ENCODE results near the gene RTL10.

Gene RTL10

GRCh38 chr22:19819911-19820879 lies 34.5 kb downstream of the RTL10 start:
- no peaks in the 10 kb centered on the region for H3K27me3 Mint-ChIP-seq
- ATAC-seq (replicated peaks) (no peak), DNase-seq (no peak)
- peak overlapping the region in 1 of 2 donors; percentile 26 for H3K27ac Mint-ChIP-seq
- peaks cover 4 to 5% of the 10 kb centered on the region in 2 donors for H3K4me1 Mint-ChIP-seq (ENCODE audit: low read depth in 2 of 2)
- H3K9me3 Mint-ChIP-seq, result no peaks in the 10 kb centered on the region
- H3K4me3 Mint-ChIP-seq, result no peak overlapping the region
- H3K36me3 Mint-ChIP-seq (ENCODE audit: insufficient read depth), result no peaks in the 10 kb centered on the region

- H3K4me1 Mint-ChIP-seq (ENCODE audit: low read depth in 2 of 2), result peaks cover 4 to 5% of the 10 kb centered on the region in 2 donors
- ATAC-seq (replicated peaks) (no peak), DNase-seq (no peak)
- no peaks in the 10 kb centered on the region for H3K36me3 Mint-ChIP-seq (ENCODE audit: insufficient read depth)
- H3K27ac Mint-ChIP-seq, result peak overlapping the region in 1 of 2 donors; percentile 26
- H3K27me3 Mint-ChIP-seq, result no peaks in the 10 kb centered on the region
- H3K9me3 Mint-ChIP-seq, result no peaks in the 10 kb centered on the region
- no peak overlapping the region for H3K4me3 Mint-ChIP-seq
Observed at GRCh38 chr22:19819208-19819910, 35.3 kb downstream of the RTL10 start.

DNA sequence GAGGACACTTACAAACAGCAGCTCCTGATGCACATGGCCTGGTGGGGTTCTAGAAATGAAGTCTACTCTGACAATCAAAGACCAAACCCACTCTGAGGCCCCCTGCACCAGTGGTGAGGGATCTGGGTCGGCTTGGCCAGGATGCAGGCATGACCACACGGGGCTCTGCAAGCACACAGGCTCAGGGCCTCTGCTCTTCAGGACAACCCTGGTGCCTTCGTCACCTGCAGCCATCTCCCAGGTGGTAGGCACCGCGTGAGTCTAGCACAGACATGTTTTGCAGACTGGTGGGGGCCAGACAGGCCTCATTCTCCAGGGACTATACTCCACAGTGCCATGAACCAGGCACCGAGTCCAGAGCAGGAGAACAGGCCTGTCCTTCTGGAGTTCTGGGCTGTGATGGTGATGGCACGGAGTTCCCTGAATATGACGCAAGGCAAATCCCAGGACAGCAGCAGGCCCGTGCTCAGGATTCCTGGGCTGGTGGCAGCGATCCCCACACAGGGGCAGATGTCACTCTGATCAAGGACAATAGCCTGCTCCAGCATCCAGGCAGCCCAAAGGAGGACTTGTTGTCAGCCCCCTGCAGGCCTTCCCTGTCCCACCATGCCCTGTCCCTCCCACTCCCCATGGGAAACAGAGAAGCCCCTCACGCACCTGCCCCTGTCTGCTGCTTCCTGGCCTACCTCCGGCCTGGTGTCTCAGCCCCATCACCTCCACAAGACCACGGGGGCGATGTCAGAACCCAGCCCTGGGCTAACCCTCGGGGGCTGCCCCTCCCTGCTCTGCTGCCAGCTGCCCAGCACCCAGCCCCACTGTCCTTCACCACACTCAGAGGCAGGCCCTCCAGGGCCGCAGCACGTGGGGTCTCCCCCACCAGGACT lies 36.1 kb downstream of the RTL10 start:
- Mint-ChIP-seq H3K4me1 (ENCODE audit: low read depth in 2 of 2) (peaks cover under 1 to 1% of the 10 kb centered on the region in 2 donors), H3K36me3 (ENCODE audit: insufficient read depth) (no peaks in the 10 kb centered on the region), H3K9me3 (no peaks in the 10 kb centered on the region), H3K27me3 (no peaks in the 10 kb centered on the region), H3K4me3 (no peak overlapping the region), H3K27ac (no peak overlapping the region)
- DNase-seq (no peak), ATAC-seq (replicated peaks) (no peak)

- H3K9me3 Mint-ChIP-seq, result no peaks in the 10 kb centered on the region
- ATAC-seq (replicated peaks), result no peak
- H3K4me1 Mint-ChIP-seq (ENCODE audit: low read depth in 2 of 2), result no peaks in the 10 kb centered on the region
- no peak for DNase-seq
- no peak overlapping the region for H3K27ac Mint-ChIP-seq
- H3K4me3 Mint-ChIP-seq, result no peak overlapping the region
- no peaks in the 10 kb centered on the region for H3K27me3 Mint-ChIP-seq
- no peaks in the 10 kb centered on the region for H3K36me3 Mint-ChIP-seq (ENCODE audit: insufficient read depth)
Observed at GRCh38 chr22:19816372-19817119, 38.1 kb downstream of the RTL10 start.

DNA sequence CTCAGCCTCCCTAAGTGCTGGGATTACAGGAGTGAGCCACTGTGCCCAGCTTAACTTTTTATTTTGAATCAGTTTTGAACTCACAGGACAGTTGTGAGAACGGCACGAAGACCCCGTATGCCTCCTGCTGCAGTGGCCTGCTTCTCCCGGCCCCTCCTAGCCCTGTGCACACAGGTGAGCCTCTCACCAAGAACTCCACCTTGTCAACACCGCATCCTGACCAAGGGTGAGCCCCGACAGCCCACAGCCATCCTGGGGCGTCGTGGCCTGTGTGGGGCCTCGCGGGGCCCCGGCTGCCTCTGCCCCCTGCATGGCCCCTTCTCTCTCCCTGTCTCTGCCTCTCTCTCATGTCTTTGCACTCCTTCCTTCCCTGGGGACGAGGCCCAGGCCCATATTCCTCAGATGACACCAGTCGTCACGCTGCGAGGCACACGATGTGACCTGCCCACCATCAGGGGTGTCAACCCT lies 38.8 kb downstream of the RTL10 start:
- no peak for ATAC-seq (replicated peaks)
- H3K4me1 Mint-ChIP-seq (ENCODE audit: low read depth in 2 of 2), result peaks cover 4 to 6% of the 10 kb centered on the region in 2 donors
- no peaks in the 10 kb centered on the region for H3K36me3 Mint-ChIP-seq (ENCODE audit: insufficient read depth)
- H3K9me3 Mint-ChIP-seq, result no peaks in the 10 kb centered on the region
- no peak overlapping the region for H3K4me3 Mint-ChIP-seq
- H3K27me3 Mint-ChIP-seq, result no peaks in the 10 kb centered on the region
- no peak for DNase-seq
- H3K27ac Mint-ChIP-seq, result no peak overlapping the region

GRCh38 chr22:19815093-19815822 lies 39.4 kb downstream of the RTL10 start:
- ATAC-seq (replicated peaks), result no peak
- Mint-ChIP-seq H3K4me3 (no peak overlapping the region), H3K4me1 (ENCODE audit: low read depth in 2 of 2) (peaks cover 6 to 8% of the 10 kb centered on the region in 2 donors)

GRCh38 chr22:19814428-19814827 lies 40.2 kb downstream of the RTL10 start:
- DNase-seq (no peak), ATAC-seq (replicated peaks) (no peak)
- Mint-ChIP-seq H3K4me3 (no peak overlapping the region), H3K27me3 (no peaks in the 10 kb centered on the region), H3K27ac (no peak overlapping the region), H3K4me1 (ENCODE audit: low read depth in 2 of 2) (peaks cover 6 to 8% of the 10 kb centered on the region in 2 donors), H3K9me3 (no peaks in the 10 kb centered on the region), H3K36me3 (ENCODE audit: insufficient read depth) (no peaks in the 10 kb centered on the region)

More at GRCh38 chr22:19815093-19815822, 39.4 kb downstream of the RTL10 start:
- DNase-seq, result no peak
- Mint-ChIP-seq H3K27me3 (no peaks in the 10 kb centered on the region), H3K9me3 (no peaks in the 10 kb centered on the region), H3K36me3 (ENCODE audit: insufficient read depth) (no peaks in the 10 kb centered on the region), H3K27ac (no peak overlapping the region)

GRCh38 chr22:19812910-19813309 lies 41.8 kb downstream of the RTL10 start:
- Mint-ChIP-seq H3K4me3 (no peak overlapping the region), H3K36me3 (ENCODE audit: insufficient read depth) (no peaks in the 10 kb centered on the region), H3K27ac (no peak overlapping the region), H3K4me1 (ENCODE audit: low read depth in 2 of 2) (peaks cover 6 to 8% of the 10 kb centered on the region in 2 donors), H3K9me3 (no peaks in the 10 kb centered on the region), H3K27me3 (no peaks in the 10 kb centered on the region)
- ATAC-seq (replicated peaks) (no peak), DNase-seq (no peak)

- no peak for DNase-seq
- no peak overlapping the region for H3K27ac Mint-ChIP-seq
- peaks cover 6 to 8% of the 10 kb centered on the region in 2 donors for H3K4me1 Mint-ChIP-seq (ENCODE audit: low read depth in 2 of 2)
- H3K27me3 Mint-ChIP-seq, result no peaks in the 10 kb centered on the region
- ATAC-seq (replicated peaks), result no peak
- H3K36me3 Mint-ChIP-seq (ENCODE audit: insufficient read depth), result no peaks in the 10 kb centered on the region
- H3K4me3 Mint-ChIP-seq, result no peak overlapping the region
- no peaks in the 10 kb centered on the region for H3K9me3 Mint-ChIP-seq
Observed at GRCh38 chr22:19811811-19812771, 42.6 kb downstream of the RTL10 start.

GRCh38 chr22:19811211-19811621 lies 43.5 kb downstream of the RTL10 start:
- Mint-ChIP-seq H3K27ac (no peak overlapping the region), H3K4me1 (ENCODE audit: low read depth in 2 of 2) (peaks cover 6 to 8% of the 10 kb centered on the region in 2 donors), H3K36me3 (ENCODE audit: insufficient read depth) (no peaks in the 10 kb centered on the region), H3K27me3 (no peaks in the 10 kb centered on the region), H3K9me3 (no peaks in the 10 kb centered on the region), H3K4me3 (no peak overlapping the region)
- DNase-seq (no peak), ATAC-seq (replicated peaks) (no peak)

Data from effector memory CD8-positive, alpha-beta T cell (primary cell).